Psoas muscle (tissue), 8 donors: Measurements from ENCODE around the gene LTBP1. TPM values are rescaled to one million over a fixed set of nuclear protein-coding genes. Genes with fewer than 3 reads are reported as not detected.

Source experiments
- ATAC-seq, 4 donors: fragments of 200-7000 bp; cut with Tn5 transposase; one replicate each; pipeline ENCODE4 v1.9.1; 2020; ENCODE audit warnings: moderate library complexity in 3 of 4, mild to moderate bottlenecking in 2 of 4
- DNase-seq, 2 donors: peaks; one replicate each; pipeline ENCODE4 v3.0.0-alpha.2; 2020
- H3K27ac ChIP-seq: fragments of 200-600 bp; one replicate; pipeline ENCODE4 v1.8.0; 2022
- H3K27me3 ChIP-seq, 3 donors: fragments of 200-600 bp in 1 of 3; one replicate each; pipeline versions ENCODE4 v1.6.1 to v1.8.0; 2013 to 2022; ENCODE audit warnings: low read length in 2 of 3, mild to moderate bottlenecking in 2 of 3, moderate library complexity in 1 of 3; ENCODE audit not compliant: insufficient read depth in 3 of 3
- H3K36me3 ChIP-seq, 2 donors: fragments of 200-600 bp in 1 of 2; one replicate each; pipeline versions ENCODE4 v1.6.1 to v1.8.0; 2013 to 2022; ENCODE audit warnings: low read depth in 1 of 2, mild to moderate bottlenecking in 1 of 2, moderate library complexity in 1 of 2; ENCODE audit not compliant: insufficient read depth in 1 of 2
- H3K4me1 ChIP-seq: fragments of 200-600 bp; one replicate; pipeline ENCODE4 v1.8.0; 2022
- H3K4me3 ChIP-seq: fragments of 200-600 bp; one replicate; pipeline ENCODE4 v1.8.0; 2022; ENCODE audit warnings: mild to moderate bottlenecking
- H3K9me3 ChIP-seq: fragments of 200-600 bp; one replicate; pipeline ENCODE4 v1.8.0; 2022
- WGBS, 3 donors: extraction: QIAGEN DNeasy Blood & Tissue Kit; methylation state at CpG; one replicate each; pipeline versions ENCODE4 v1.1.6 to v1.1.7; 2013; 5-methylcytosine and 5-hydroxymethylcytosine counted together
- intact Hi-C, 2 donors: fragments of 100-400 bp; cut with DNase I; formaldehyde crosslinking; loops; one replicate each; pipeline versions ENCODE4 v1.11.0 to v1.14.2; 2022
- polyA plus RNA-seq, 3 donors: library from polyadenylated mRNA; stranded (reverse); fragments of 200-250 nt; gene quantifications; one replicate each; pipeline ENCODE4 v1.2.3, GENCODE V29; 2013
- total RNA-seq, 4 donors: library from RNA; stranded (reverse); fragmentation: NEBNext Ultra II Directional in 2 of 4; extraction: Animal tissue kit (Norgen Biotek cat#: 25700) in 2 of 4; gene quantifications; one replicate each; pipeline versions ENCODE4 v1.2.1 to v1.2.4, GENCODE V29; 2021 to 2023
- TF ChIP-seq, protein P1 (sequence below): fragments of 200-600 bp; IDR thresholded peaks from one replicate; pipeline ENCODE4 v1.8.0; 2022; ENCODE audit warnings: antibody characterized with exemption
- donor health status: healthy with polysubstance abuse.
- donor health status: DM: no; HTN: no; CAD: no; lungs with moderate emphysema.
- donor health status: Bipolar disorder and iron deficiency.
- donor health status: healthy.
- donor health status: DM: yes; HTN: yes; CAD: no.
- donor health status: DM: no; HTN: no; CAD: no.
- donor health status: DM: no; HTN: no; CAD: no.
- donor health status: DM: yes; HTN: yes; CAD: no.

Gene LTBP1
- total and polyA plus RNA-seq, 7 donors = 5.9 to 26.8 (median 9.5) TPM

DNA sequence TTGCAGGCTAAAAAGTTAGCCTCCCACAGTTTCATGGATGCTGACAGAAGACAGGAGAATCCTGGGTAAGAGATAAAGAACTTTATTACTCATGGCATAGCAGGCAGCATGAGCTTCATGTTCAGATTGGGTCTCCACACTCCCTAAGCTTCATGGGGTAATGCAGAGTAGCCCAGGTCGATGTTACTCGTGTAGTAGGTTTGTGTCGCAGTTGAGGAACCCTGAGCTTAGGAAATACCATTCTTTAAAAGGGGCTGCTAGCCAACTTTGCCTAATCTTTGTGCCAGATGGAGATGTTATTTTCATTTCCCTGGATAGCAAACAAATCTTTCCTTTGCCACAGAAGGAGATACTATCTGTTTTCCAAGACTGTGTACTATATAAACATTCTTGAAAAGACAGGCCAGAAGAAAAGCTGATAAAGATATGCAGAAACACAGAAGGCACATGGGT, 117.6 kb downstream of the LTBP1 start:
- DNase-seq (no peak), ATAC-seq (no peak)
- Histone ChIP-seq H3K27ac (no peak overlapping the region), H3K4me1 (peaks cover 7% of the 10 kb centered on the region), H3K9me3 (peaks cover 4% of the 10 kb centered on the region), H3K27me3 (no peaks in the 10 kb centered on the region), H3K4me3 (no peak overlapping the region), H3K36me3 (no peaks in the 10 kb centered on the region)
- WGBS, 3 donors = 59 to 71% (median 59%) methylated on average over 3 of the region's 3 CpGs
- TF ChIP-seq, protein P1, sequence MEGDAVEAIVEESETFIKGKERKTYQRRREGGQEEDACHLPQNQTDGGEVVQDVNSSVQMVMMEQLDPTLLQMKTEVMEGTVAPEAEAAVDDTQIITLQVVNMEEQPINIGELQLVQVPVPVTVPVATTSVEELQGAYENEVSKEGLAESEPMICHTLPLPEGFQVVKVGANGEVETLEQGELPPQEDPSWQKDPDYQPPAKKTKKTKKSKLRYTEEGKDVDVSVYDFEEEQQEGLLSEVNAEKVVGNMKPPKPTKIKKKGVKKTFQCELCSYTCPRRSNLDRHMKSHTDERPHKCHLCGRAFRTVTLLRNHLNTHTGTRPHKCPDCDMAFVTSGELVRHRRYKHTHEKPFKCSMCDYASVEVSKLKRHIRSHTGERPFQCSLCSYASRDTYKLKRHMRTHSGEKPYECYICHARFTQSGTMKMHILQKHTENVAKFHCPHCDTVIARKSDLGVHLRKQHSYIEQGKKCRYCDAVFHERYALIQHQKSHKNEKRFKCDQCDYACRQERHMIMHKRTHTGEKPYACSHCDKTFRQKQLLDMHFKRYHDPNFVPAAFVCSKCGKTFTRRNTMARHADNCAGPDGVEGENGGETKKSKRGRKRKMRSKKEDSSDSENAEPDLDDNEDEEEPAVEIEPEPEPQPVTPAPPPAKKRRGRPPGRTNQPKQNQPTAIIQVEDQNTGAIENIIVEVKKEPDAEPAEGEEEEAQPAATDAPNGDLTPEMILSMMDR = no peak
- intact Hi-C loops = no loop called here

DNA sequence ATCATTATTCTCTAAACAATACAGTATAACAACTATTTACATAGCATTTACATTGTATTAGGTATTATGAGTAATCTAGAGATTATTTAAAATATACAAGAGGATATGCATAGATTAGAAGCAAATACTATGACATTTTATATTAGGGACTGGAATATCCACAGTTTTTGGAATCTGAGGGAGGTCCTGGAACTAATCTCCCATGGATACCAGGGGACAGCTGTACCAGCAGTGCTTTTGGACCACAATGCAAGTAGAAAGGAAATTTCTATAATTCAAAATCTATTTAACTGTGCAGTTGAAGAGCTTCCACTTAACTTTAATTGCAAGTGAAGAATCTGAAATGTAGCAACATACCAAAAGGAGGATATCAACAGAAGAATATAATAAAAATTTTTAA, 120.8 kb downstream of the LTBP1 start:
- ATAC-seq = no peak
- Histone ChIP-seq H3K27ac (no peak overlapping the region), H3K36me3 (no peaks in the 10 kb centered on the region), H3K4me3 (no peak overlapping the region), H3K27me3 (no peaks in the 10 kb centered on the region), H3K4me1 (peaks cover 16% of the 10 kb centered on the region), H3K9me3 (peaks cover 4% of the 10 kb centered on the region)
- DNase-seq = no peak
- TF ChIP-seq, protein P1 = no peak
- intact Hi-C loops = no loop called here

DNA sequence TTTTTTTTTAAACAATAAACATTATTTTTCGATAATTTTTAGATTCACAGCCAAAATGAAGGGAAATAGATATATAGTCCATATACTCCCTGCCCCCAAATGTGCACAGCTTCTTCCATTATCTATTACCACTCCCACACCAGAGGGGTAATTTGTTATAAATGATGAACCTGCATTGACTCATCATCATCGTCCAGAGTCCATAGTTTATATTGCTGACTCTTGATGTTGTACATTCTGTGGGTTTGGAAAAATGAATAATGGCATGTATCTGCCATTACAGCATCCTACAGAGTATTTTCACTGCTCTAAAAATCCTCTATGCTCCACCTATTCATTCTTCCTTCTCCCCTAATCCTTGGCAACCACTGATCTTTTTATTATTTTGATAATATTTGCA, 121.5 kb downstream of the LTBP1 start:
- H3K27me3 ChIP-seq = no peaks in the 10 kb centered on the region
- intact Hi-C loops = no loop called here
- H3K27ac ChIP-seq = no peak overlapping the region
- TF ChIP-seq, protein P1 = no peak
- DNase-seq = no peak
- no peak overlapping the region for H3K4me3 ChIP-seq
- peaks cover 16% of the 10 kb centered on the region for H3K4me1 ChIP-seq
- 65 to 70% (median 68%) methylated on average over 2 of the region's 2 CpGs for WGBS, 3 donors
- H3K9me3 ChIP-seq = peaks cover 4% of the 10 kb centered on the region
- no peaks in the 10 kb centered on the region for H3K36me3 ChIP-seq
- ATAC-seq = no peak

DNA sequence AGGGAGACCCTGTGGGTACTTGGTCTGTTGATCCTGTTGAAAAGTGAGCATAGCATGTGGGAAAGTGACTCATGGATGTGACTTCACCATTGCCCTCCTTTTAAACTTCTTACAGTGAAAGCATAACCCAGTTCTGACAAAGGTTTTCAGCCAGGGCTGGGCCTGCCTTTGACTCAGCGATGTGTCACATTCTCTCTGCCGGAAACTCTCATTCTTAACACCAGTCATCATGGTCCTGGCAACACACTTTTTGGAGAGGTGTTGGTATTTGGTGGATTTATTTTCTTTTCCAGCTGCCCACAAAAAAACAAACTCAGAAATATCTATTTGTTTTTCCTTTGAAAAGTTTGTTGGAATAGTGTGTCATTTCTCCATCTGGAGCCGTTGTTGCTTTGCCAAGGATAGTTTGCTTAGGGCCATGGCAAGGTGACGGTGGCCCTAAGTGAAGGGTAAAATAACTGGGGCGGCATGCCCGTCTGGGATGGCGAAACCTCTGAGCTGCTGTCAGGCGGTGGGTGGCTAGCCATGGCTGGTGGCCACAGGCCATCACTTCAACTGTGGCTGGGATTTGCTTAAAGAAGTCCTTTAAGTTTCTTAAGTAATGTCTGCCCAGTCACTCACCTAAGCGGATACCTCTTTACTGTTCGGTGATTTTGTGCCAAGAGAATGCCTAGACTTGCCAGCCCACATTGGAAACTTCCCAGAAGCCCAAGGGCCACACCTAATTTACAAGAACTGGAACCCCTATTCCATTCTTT, 123.3 kb downstream of the LTBP1 start:
- Histone ChIP-seq H3K27ac (peak overlapping the region; percentile 86), H3K36me3 (no peaks in the 10 kb centered on the region), H3K4me3 (peak overlapping the region; percentile 19), H3K9me3 (peaks cover under 1% of the 10 kb centered on the region), H3K27me3 (no peaks in the 10 kb centered on the region), H3K4me1 (peaks cover 16% of the 10 kb centered on the region)
- 25 to 62% (median 44%) methylated on average over 10 of the region's 10 CpGs for WGBS, 3 donors
- TF ChIP-seq, protein P1 = no peak
- intact Hi-C loops = no loop called here
- DNase-seq (peak; percentile 68 to 82), ATAC-seq (peak; percentile 94 to 98 (median 96))

DNA sequence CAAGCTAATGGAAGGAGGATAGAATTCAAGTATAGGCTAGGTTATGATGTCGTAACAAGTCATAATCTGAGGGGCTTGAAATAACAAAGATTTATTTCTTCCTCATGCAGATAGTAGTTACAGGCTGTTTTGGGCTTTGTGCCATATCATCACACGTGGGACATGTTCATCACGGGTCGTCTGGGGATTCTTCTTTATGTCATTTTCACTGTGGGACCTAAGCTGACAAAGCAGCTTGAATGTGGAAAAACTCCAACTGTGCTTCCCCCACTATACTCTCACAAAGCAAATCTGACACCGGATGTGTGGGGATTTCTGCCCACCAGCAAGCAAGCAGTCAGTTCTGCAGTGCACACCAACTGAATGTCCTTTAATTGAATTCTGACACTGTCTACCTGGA, 124.8 kb downstream of the LTBP1 start:
- H3K4me3 ChIP-seq = no peak overlapping the region
- no peak for ATAC-seq
- intact Hi-C loops = no loop called here
- H3K36me3 ChIP-seq = no peaks in the 10 kb centered on the region
- WGBS, 3 donors = 43 to 55% (median 45%) methylated on average over 5 of the region's 5 CpGs
- H3K27ac ChIP-seq = no peak overlapping the region
- TF ChIP-seq, protein P1 = no peak
- H3K27me3 ChIP-seq = no peaks in the 10 kb centered on the region
- DNase-seq = no peak
- H3K9me3 ChIP-seq = no peaks in the 10 kb centered on the region
- H3K4me1 ChIP-seq = peaks cover 16% of the 10 kb centered on the region
